Measurements from ENCODE around the gene DAPK2.
"Not testable (repeated sequence)": the region's sequence is repeated elsewhere in the genome, so short reads cannot be mapped to it uniquely, and the experiment has no call there.

The DAPK2 gene

DNA sequence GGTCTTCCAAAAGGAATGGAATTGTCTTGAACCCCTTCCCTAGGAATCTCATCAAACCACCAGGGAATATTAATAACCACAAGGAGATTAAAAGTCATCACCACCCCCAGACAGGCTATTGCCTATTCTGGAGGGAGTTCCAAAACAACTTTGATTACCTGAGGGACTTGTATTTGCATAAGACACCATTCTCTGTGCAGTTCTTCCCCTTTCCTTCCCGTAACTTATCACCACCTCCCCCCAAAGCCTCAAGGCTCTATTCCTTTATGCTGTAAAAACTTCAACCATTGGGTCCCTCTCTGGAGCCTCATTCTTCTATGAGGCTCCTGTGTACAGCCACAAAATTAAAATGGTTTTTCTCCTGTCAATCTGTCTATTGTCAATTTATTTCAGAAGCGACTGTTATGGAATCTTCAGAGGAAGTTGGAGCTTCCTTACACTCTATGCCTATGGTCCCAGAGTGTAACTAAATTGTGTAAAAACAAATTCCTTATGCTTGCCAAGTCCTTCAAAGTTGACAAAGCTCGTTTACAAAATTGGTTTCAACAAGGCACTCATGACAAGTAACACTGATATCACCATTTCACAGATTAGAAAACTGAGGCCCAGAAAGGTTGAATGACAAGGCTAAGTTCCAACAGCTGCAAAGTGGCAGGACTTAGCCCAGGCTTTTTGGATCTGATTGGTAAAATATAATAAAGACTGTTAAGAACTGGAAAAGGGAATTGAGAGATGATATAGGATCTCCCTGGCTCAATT, 144.2 kb downstream of the DAPK2 start:
- ChIA-PET POLR2A (no interaction called here), CTCF (no interaction called here)
- TF ChIP-seq NFRKB (IDR thresholded peaks at IDR 0.05) (no peak), LEF1 (IDR thresholded peaks at IDR 0.05; ENCODE audit: borderline replicate concordance) (no peak), SP1 (IDR thresholded peaks at IDR 0.05) (no peak), HDGF (IDR thresholded peaks at IDR 0.05; ENCODE audit: borderline replicate concordance) (no peak)
- DNase-seq (ENCODE audit: extremely low spot score) = no peak

DNA sequence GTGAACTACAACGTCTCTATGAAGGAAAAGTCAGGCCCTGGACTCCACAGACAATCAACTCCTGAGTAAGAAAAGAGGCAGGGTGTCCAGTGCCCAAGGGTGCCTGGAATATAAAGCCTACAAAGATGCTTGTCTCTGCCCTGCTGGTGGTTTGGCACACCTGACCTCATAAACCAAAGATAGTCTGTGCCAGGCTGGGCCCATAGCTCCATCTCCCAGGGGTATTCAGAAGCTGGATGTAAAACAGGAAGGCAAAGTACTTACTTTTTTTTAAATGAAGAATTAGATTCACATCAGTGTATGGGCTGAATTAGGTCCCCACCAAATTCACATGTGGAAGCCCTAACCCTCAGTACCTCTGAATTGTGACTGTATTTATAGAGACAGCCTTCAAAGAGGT, 146.0 kb downstream of the DAPK2 start:
- ChIA-PET POLR2A (no interaction called here), CTCF (no interaction called here)
- TF ChIP-seq HDGF (IDR thresholded peaks at IDR 0.05; ENCODE audit: borderline replicate concordance) (no peak), FOXK2 (IDR thresholded peaks at IDR 0.05) (no peak), ELF4 (IDR thresholded peaks at IDR 0.05) (no peak), FOXA1 (IDR thresholded peaks at IDR 0.05) (no peak), LEF1 (IDR thresholded peaks at IDR 0.05; ENCODE audit: borderline replicate concordance) (no peak), NFRKB (IDR thresholded peaks at IDR 0.05) (no peak), ZNF384 (IDR thresholded peaks at IDR 0.05) (no peak), SUZ12 (IDR thresholded peaks at IDR 0.05) (no peak), TARDBP (IDR thresholded peaks at IDR 0.05) (no peak), BHLHE40 (IDR thresholded peaks at IDR 0.05; ENCODE audit: borderline replicate concordance) (no peak), SP1 (IDR thresholded peaks at IDR 0.05) (no peak)
- TF ChIP-seq, protein P1, sequence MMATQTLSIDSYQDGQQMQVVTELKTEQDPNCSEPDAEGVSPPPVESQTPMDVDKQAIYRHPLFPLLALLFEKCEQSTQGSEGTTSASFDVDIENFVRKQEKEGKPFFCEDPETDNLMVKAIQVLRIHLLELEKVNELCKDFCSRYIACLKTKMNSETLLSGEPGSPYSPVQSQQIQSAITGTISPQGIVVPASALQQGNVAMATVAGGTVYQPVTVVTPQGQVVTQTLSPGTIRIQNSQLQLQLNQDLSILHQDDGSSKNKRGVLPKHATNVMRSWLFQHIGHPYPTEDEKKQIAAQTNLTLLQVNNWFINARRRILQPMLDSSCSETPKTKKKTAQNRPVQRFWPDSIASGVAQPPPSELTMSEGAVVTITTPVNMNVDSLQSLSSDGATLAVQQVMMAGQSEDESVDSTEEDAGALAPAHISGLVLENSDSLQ (IDR thresholded peaks at IDR 0.05) = no peak
- DNase-seq (ENCODE audit: extremely low spot score) = no peak

DNA sequence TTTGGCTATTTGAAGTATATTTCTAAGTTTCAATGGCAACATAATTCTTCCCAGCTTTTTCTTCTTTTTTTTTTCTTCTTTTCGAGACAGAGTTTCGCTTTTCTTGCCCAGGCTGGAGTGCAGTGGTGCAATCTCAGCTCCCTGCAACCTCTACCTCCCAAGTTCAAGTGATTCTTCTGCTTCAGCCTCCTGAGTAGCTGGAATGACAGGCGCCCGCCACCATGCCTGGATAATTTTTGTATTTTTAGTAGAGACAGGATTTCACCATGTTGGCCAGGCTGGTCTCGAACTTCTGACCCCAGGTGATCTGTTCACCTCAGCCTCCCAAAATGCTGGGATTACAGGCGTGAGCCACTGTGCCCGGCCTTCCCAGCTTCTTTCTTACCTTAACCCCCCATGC, 146.7 kb downstream of the DAPK2 start:
- DNase-seq (ENCODE audit: extremely low spot score); CTCF ChIA-PET; POLR2A ChIA-PET: not testable (repeated sequence)

DNA sequence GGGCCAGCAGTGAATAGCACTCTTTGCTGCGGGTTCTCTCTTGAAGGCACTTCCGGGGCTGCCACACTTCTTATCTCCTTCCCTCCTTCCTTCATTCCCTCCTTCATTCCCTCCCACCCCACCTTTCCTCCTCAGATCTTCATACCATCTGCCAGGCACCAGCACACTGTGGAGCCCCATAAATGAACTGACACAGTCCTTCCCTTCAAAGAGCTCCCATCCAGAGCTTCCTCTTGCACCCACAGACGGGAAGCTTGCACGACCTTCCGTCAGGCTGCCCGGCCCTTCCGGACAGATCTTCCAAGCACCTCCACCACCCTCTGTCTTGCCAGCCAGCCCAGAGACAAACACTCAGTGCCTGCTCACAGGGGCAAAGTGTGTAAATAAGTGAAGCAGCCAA, 147.1 kb downstream of the DAPK2 start:
- ChIA-PET CTCF (no interaction called here), POLR2A (no interaction called here)
- TF ChIP-seq HDGF (IDR thresholded peaks at IDR 0.05; ENCODE audit: borderline replicate concordance) = no peak
- TF ChIP-seq ZNF384 (IDR thresholded peaks at IDR 0.05) = no peak
- TF ChIP-seq FOXM1 (IDR thresholded peaks at IDR 0.05; ENCODE audit: borderline replicate concordance) = no peak
- no peak for TF ChIP-seq FOXK2 (IDR thresholded peaks at IDR 0.05)
- no peak for TF ChIP-seq SUZ12 (IDR thresholded peaks at IDR 0.05)
- TF ChIP-seq, protein P1 (IDR thresholded peaks at IDR 0.05) = no peak
- TF ChIP-seq ELF4 (IDR thresholded peaks at IDR 0.05) = no peak
- TF ChIP-seq FOXA1 (IDR thresholded peaks at IDR 0.05) = no peak
- no peak for TF ChIP-seq SP1 (IDR thresholded peaks at IDR 0.05)
- TF ChIP-seq NFRKB (IDR thresholded peaks at IDR 0.05) = no peak
- no peak for TF ChIP-seq L3MBTL2 (conservative IDR thresholded peaks at IDR 0.05)
- TF ChIP-seq CTBP1 (IDR thresholded peaks at IDR 0.05; ENCODE audit: borderline replicate concordance) = no peak
- no peak for TF ChIP-seq BHLHE40 (IDR thresholded peaks at IDR 0.05; ENCODE audit: borderline replicate concordance)
- no peak for TF ChIP-seq LEF1 (IDR thresholded peaks at IDR 0.05; ENCODE audit: borderline replicate concordance)
- TF ChIP-seq ARNT (IDR thresholded peaks at IDR 0.05) = no peak
- no peak for TF ChIP-seq TARDBP (IDR thresholded peaks at IDR 0.05)
- DNase-seq (ENCODE audit: extremely low spot score) = no peak

DNA sequence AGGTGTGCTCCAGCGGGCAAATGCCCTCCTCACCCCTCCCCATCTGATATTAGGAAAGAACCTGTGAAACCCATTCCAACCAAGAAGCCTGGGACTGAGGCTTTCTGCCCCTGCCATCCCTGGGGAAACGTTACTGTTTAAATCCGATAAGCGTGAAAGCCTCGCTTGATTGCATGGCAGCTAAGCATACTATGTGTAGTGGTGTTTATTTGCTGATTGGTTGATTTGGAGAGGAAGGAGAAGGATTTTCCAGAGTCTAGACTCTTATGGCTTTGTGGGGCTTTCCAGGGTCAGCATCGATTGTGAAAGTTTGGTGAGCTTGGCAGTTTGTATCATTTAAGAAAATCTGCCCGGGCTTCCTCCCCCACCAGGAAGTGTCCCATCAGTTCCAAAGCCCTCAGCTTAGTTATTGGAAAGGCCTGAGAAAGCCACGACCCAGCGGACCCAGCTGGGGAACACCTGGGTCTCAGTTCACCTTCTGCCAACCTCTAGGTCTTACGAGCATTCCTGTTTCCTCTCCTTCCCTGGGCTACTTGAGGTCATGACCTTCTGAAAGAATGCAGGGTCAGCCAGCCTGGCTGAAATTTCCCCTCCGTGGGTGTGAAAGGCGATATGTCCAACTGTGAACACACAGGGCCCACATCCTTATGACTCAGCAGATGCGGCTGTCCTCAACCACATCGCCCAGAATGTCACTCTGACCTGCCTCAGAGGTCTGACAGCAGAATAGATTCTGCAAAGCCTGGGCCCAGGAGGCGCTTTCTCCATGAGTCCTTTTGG, 149.8 kb downstream of the DAPK2 start:
- TF ChIP-seq FOXM1 (IDR thresholded peaks at IDR 0.05; ENCODE audit: borderline replicate concordance) (no peak), TARDBP (IDR thresholded peaks at IDR 0.05) (no peak), SP1 (IDR thresholded peaks at IDR 0.05) (no peak)
- ChIA-PET POLR2A (no interaction called here), CTCF (no interaction called here)
- no peak for DNase-seq (ENCODE audit: extremely low spot score)

DNA sequence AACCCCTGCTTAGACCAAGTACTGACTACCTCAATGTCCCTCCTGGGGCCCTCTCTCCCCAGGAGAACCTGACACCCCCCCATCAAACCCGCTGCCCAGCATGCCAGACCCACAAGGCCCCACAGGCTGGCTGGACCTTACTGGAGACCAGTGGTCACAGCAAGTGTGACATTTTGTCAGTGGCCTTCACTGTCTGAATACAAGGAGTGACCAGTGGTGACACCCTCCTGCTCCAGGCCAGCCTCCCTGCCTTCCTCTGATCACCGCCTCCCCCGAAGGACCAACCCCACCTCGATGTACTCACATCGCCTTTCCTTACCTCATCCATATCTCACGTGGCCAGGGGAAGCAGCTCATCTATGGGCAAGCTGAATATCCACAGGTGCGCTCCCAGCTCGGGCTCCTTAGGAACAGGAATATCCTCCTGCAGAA, 150.5 kb downstream of the DAPK2 start:
- no peak for DNase-seq (ENCODE audit: extremely low spot score)
- CTCF ChIA-PET = no interaction called here
- TF ChIP-seq CTBP1 (IDR thresholded peaks at IDR 0.05; ENCODE audit: borderline replicate concordance) (no peak), FOXK2 (IDR thresholded peaks at IDR 0.05) (no peak), ARNT (IDR thresholded peaks at IDR 0.05) (no peak), LEF1 (IDR thresholded peaks at IDR 0.05; ENCODE audit: borderline replicate concordance) (no peak), NFRKB (IDR thresholded peaks at IDR 0.05) (no peak), BHLHE40 (IDR thresholded peaks at IDR 0.05; ENCODE audit: borderline replicate concordance) (no peak), L3MBTL2 (conservative IDR thresholded peaks at IDR 0.05) (no peak)
- TF ChIP-seq, protein P1 (IDR thresholded peaks at IDR 0.05) = no peak
- POLR2A ChIA-PET = no interaction called here

Data from HEK293T (cell line).